Hypothalamus (tissue), 51 donors: Measurements from ENCODE around the gene SRGAP2B.
"Not testable (repeated sequence)": the region's sequence is repeated elsewhere in the genome, so short reads cannot be mapped to it uniquely, and the experiment has no call there.

Source experiments
- DNase-seq, 51 donors: peaks; one replicate each; lab custom pipeline; 2025; lab: John Stamatoyannopoulos, UW

The SRGAP2B gene

DNA sequence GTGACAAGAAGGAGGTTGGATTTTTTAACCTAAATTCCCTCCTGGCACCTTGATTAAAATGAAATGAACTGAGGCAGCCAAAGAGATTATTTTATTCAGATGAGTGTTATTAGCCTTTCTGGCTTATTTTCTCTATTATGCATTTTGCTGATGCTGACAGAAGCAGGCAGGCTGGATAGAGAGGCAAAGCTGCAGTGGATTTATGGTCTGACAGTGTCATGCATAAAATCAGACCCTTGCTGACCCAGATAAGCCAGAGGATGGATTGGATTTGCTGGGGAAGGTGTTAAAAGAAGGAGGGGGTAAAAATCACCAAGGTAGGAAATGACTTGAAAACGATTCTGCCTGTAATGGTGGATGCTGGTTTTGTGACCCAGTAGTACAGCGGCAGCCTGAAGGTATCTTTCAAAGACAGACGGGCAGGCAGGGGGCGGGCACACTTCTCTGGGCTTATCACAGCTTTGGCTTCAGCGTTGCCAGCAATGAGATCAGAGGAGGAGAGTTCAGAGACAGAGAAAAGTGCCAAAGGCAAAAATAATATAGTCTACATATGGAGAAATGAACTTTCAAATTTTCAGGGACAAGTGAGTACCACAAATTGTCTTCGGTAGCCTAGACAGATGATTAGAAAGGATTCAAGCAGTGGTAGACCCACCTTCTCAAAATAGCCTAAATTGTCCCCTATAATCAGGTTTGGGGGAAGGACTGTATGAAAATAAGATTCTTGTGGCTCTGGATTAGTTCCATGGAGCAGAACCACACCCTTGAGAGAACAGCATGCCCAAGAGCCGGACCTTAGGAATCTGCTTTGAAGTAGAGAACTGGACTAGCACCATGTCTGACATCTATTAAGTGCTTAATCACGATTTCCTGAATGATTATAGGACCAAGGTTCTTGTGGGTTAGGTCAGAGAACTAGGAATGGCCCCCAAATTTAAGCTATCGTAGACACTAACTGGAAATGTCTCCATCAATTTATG is 133.2 kb downstream of the SRGAP2B start:
- not testable (repeated sequence) for DNase-seq

DNA sequence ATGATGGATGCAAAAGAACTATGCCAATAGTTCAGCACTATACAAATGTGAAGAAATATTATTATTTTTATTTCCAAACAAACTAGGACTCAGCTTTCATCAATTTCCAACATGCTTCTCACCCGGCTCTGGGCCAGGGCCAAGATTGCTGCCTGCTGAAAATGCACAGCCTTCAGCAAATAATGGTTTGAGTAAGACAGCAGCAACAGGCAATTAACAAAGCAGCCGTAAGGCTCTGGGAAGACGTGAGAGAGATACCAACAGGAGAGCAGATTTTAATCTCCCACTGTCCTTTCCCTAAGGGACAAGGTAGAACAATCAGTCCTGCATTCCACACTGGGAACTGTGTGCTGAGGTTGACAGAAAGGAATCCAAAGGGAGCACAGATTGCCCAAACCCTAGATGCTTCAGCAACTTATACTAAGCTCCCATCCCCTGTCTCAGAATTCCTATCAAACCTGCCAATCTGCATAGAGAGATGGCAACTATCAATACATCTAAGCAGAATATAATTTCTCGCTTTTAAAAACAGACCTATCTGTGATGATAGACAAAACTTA is 134.1 kb downstream of the SRGAP2B start:
- DNase-seq: not testable (repeated sequence)

DNA sequence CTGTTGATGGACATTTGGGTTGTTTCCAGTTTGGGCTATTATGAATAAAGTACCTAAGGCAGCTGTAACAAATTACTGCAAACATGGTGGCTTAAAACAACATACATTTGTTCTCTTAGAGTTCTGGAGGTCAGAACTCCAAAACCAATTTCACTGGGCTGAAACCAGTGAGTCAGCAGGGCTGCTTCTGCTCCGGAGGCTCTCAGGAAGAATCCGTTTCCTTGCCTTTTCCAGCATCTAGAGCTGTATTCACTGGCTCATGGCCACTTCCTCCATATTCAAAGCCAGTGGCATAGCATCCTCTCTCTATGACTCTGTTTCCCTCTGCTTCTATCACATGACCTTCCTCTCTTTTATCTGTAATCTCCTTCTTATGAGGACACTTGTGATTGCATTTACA is 146.7 kb downstream of the SRGAP2B start:
- not testable (repeated sequence) for DNase-seq

DNA sequence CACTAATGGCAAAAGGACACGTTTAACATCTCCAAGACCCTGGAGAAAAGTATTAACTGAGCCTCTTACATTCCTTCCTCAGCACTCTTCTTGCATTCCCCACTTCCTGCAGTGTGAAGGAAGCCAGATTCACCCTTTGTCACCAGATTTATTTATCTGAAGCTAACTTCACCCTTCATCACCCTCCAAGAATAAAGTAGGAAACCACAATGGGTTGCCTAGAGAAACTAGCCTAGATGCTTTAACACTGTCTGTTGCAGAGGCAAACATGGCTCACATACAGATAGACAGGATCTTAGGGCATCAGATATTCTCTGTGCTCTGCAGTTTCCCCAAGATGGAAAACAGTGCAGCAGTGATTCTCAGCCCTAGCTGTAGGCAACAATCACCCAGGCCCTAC is 147.6 kb downstream of the SRGAP2B start:
- not testable (repeated sequence) for DNase-seq

DNA sequence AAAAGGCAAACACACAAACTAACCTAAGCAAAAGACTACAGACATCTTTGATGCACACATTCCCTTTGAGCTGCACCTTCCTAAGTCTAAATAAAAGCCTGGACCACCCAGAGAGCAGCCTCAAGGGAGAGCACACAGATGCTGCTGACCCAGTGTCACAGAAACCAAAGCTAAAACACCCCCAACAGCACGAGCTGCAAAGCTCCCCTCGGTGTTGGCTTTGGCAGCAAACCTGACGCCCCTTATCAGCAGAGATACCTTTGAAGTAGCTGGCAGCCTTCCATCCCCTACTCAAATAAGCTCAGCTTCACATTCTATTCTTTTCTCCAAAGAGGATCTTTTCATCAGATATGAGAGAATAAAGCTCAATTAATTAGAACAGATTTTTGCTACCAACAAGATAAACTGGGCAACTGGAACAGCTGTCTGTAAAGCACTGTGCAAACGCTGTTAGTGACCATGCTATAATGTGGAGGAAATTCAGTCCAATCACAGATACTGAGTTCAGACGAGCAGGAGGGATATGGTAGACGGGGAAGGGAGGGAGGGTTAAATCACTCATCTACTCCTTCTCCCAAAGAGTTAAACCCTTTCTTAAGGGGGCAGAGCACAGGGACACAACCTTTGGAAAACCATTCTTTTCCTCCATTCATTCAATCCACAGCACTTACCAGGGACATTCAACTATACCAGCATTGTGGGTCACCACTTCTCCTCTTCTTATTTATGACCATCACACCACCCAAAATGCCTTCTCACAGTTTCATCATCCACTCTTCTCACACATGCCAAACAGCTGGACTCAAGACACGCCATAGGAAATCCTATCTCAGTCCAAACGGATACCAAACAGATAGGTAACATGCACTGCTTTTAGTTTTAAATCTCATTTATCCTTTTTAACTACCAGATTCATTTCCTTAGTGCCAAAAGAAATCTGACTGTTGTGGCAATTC is 148.3 kb downstream of the SRGAP2B start:
- DNase-seq: not testable (repeated sequence)

DNA sequence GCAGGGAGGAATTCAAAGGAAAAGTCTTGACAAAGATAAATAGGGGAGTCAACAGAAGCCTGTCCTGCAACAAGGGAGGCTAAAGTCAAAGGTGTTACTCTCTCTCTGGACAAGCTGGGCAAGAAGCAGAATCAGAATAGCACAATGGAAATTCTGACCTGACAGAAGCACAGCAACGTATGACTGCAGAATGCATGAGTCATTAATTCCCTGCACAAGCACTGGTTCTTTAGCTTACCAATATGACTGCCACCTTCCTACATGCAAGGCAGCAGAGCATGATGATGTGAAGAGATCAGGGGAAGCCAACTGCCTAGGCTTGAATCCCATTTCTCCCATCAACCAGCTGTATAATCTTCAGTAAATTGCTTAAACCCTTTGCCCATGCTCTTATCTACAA is 153.4 kb downstream of the SRGAP2B start:
- not testable (repeated sequence) for DNase-seq

DNA sequence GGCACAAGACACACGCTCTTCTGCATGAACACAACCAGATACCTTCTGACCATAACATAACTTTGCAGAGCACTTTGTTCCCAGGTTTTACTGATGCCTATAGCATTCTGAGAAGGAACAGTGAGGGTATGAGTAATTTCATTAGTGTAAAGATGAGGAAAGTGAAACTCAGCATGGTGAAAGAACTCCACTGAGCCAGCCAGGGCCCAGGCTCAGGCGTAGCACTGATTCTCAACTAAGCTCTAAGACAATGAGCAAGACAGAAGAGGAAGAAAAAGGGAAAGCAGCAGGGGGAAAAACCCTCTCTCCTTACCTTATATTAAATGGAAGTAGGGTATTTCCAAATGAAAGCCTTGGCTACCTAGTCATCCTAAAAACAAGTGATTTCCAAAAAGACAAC is 155.1 kb downstream of the SRGAP2B start:
- DNase-seq: not testable (repeated sequence)

DNA sequence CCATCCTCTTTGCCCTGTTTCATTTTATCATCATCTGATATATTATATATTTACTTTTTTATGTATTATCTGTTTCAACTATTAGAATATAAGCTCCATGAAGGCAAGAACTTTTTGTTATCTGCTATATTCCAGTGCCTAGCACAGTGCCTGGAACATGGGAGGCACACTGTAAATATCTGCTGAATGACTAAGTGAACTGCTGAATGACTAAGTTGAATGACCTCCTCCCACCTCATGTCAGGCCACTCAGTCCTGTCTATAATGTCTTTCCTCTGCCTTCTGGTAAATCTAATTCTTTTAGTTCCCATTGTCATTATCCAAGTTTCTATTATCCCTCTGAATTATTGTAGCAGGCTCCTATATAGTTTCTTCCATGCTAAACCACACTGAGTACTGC is 156.5 kb downstream of the SRGAP2B start:
- DNase-seq: not testable (repeated sequence)

DNA sequence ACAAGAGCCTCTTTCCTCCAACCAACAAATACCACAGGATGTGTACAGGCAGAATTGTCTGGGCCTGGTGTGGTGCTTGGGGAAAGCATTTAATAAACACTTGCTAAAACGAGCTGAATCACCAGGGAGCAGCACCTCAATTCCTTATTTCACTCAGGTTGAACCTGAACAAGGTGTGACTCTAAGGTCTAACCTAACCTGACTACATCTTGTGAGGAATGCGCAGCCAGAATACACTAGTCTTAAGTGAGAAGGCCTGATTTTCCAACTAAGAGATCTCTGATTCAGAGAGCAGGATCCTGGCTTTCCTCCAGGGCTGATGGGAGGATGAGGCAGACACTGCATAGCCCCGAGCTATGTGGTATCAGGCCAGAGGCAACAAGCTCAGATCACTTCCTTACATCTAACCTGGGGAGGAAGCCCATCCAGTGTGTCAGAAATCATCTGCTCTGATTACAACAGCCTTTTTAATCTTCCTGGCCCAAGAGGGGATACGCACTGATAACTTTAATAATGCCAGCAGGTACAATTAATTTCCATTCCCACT is 158.9 kb downstream of the SRGAP2B start:
- DNase-seq: not testable (repeated sequence)

DNA sequence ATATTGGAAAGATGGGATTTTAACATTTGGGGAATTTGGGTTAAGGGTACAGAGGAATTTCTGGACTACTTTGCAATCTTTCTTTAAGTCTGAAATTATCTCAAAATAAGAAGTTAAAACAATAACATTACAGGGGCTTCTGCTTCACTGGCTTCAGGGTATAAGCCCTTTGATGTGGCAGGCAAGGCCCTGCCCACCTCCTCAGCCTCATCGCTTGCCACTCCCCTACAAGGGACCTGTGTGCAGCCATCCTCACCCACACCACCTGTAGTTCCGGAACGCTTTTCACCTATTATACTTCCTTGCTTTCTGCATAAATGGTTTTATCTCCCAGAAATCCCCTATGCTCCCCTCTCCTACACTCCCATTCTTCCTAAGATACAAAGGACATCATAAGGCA is 159.8 kb downstream of the SRGAP2B start:
- DNase-seq: not testable (repeated sequence)

DNA sequence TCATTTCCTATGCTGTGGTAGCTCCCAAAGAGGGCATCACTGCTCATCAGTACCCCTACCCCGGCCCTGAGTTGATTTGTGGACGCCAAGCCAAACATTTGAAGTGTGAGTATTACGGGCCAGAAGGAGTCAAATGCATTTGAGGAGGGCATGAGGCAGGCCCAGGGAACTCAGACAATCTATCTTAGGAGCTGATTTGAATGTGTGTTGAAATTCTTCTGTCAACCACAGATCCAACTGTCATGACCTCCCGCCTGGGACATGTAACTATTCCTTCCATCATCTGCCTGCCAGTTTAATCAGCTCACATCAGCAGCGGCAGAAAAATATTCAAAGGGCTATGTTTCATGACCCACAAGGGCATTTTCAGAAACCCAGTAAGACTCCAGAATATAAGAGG is 162.1 kb downstream of the SRGAP2B start:
- not testable (repeated sequence) for DNase-seq

DNA sequence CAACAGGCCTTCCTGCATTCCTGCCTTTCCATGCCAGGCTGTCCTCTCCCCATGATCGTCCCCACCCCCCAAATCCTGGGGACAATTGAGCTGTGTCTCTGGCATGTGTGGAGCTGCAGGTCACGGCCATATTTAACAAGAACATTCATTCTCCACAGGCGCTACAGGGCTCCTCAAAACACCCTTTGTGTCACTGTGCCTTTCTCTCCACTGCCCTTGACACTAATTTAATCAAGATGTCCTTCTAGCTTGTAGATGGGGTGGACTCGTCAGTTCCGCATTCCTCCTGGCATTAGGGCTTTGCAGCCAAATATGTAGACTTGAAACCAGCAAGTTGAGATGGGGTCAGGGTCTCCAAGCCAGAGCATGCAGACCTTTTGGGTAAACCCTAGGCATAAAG is 163.0 kb downstream of the SRGAP2B start:
- DNase-seq: not testable (repeated sequence)

DNA sequence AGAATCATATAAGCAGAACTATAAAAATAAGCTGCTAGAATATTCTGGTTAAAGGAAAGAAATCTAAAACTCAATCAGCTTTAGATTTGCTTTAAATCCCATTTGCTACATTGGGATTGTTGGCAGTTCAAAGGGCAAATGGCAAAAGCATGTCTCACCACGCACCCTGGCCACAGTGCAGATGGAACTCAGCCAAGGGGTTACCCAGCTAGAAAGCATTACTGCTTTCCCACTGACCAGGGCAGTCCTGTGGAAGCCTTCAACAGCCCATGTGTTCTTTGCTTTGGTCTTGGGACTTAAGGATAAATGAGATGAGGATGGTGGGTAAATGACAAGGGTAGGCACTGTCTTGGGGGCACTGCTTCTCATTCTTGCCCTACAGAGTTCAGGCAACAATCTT is 163.6 kb downstream of the SRGAP2B start:
- DNase-seq: not testable (repeated sequence)

DNA sequence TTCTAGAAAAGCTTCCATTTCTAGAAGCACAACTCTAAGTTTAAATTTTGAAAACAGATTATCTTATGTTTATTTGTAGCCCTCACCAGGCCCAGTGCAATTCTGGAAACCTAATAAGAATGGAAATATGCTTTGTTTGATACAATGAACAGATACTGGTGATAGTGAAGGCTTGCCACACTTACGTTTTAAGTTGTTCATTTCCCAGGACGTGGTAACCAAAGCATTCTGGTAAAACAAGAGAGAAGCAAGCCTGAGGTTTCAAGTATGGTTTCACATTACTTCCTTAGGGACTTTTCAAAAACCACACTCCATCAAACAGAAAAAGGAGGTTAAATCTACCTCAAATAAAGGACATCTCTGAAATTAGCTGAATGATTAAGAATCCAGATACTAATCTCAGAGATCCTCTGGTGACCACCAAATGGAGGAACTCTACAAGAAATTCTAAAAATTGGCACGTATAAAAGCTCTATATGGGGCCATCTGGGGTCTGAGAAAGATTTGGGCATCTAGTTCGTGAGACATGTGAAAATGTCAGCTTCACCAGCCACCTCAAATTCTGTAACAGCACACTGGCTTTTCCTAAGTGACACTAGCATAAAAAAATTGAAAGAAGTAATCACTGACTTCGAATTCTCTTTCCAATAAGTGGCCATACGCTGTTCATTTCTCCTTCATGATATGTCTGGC is 164.9 kb downstream of the SRGAP2B start:
- DNase-seq: not testable (repeated sequence)

DNA sequence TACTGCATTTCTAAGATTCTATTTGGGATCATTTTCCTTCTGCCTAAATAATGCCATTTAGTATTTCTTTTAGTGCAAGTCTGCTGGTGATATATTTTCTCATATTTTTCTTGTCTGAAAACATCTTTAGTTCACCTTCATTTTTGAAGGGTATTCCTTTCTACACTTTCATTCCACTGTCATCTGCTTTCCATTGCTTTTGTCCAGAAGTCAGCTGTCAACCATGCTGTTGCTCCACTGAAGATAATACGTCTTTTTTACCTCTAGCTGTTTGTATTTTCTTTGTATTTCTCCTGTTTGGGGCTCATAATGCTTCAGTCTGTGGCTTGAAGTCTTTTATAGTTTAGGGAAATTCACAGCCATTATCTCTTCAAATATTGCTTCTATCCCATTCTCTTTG is 167.8 kb downstream of the SRGAP2B start:
- DNase-seq: not testable (repeated sequence)

DNA sequence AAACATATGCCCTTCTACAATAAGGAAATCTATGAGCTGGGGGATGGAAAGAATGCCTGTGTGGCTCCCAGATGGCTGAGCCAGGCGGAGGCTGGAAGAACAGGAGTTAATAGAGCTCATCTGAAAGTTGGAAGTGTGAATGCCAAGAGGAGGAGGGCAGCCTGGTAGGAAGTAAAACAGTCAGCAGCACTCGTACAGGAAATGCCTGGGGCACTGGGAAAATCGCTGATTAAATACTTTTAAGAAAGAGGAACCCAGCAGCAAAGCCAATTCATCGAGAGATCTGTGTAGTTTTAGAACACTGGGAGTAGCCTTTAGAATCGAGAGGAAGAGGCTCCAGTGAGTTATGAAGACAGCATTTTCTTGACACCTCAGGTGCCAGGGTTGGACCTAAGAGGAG is 171.5 kb downstream of the SRGAP2B start:
- not testable (repeated sequence) for DNase-seq

DNA sequence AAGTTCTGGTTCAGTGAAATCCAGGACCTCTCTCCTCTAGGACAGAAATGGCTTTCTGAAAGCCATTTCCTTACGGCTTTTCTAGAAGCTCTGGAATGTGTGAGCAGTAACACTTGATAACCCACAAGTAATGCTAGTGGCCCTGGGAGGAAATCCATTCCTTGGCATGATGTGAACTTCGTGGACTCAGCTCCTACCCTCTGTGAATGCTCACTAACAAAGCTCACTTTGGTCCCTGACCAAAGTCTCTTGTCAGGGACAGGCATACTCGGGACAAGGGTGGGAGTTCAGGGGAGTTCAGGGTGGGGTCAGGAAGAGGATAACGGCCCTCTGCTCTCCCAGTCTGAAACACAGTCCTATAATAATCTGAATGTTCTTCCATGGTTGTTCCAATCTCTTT is 172.3 kb downstream of the SRGAP2B start:
- not testable (repeated sequence) for DNase-seq

DNA sequence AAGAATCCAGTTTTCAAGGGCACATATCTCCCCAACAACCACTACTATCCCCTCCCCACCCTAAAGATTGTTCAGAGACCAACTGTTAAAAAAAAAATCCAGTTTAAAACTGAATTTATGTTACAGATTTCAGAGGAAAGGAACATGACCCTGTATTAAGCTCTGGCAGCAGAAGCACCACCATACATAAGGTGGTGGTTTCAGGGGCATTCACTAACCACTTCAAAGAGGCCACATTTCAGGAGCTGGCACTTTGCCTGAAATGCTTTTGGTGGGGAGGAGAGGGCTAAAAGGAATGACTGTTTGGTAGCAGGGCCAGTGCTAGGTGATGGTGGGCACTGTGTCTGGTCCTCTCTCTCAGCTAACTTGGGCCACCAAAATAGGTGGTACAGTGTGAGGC is 176.0 kb downstream of the SRGAP2B start:
- not testable (repeated sequence) for DNase-seq

DNA sequence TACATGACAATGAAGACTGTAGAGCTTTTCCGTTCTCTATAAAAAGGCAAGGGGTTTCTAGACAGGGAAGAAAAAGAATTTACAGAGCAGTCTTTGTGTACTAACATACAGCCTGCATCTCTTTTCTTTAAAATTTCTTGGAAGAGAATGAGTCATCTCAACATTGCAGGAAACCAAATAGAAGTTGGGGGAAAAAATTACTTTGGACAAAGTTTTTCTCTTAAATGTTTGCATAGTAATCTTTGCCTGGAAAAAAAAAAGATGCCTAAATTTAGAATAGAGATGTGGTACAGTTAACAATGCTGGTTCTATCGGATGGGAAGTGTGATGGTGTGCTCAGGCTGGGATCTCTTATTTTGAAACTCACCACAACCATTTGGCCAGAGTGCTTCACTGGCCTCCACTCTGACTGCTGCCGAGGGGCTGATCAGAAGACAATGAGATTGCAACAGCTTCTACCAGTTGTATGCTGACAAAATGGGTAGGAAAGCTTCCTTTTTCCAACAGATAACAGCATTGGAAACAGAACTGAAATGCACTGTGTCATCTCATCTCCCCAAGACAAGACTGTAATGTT is 177.0 kb downstream of the SRGAP2B start:
- DNase-seq: not testable (repeated sequence)
